ENCODE measurements around the gene PCDH12. TPM values are rescaled to one million over a fixed set of nuclear protein-coding genes. Genes with fewer than 3 reads are reported as not detected.

Gene PCDH12
- total RNA-seq, 1 experiment from 2014 or later, result not detected

DNA sequence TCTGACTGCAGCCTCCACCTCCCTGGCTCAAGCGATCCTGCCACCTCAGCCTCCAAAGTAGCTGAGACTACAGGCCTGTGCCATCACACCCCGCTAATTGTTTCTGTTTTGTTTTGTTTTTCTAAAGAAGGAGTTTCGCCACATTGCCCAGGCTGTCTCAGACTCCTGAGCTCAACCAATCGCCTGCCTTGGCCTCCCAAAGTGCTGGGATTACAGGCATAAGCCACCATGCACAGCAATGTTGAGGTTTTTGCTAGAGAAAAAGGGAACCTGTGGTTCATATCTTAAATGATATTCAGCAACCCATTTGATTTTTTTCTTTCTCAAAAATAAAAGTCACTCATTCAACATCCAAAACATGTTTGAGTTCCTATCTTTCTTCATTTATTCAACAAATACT lies 54.7 kb downstream of the PCDH12 start:
- TF ChIP-seq, protein P1, sequence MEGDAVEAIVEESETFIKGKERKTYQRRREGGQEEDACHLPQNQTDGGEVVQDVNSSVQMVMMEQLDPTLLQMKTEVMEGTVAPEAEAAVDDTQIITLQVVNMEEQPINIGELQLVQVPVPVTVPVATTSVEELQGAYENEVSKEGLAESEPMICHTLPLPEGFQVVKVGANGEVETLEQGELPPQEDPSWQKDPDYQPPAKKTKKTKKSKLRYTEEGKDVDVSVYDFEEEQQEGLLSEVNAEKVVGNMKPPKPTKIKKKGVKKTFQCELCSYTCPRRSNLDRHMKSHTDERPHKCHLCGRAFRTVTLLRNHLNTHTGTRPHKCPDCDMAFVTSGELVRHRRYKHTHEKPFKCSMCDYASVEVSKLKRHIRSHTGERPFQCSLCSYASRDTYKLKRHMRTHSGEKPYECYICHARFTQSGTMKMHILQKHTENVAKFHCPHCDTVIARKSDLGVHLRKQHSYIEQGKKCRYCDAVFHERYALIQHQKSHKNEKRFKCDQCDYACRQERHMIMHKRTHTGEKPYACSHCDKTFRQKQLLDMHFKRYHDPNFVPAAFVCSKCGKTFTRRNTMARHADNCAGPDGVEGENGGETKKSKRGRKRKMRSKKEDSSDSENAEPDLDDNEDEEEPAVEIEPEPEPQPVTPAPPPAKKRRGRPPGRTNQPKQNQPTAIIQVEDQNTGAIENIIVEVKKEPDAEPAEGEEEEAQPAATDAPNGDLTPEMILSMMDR (IDR thresholded peaks at IDR 0.05), result no peak
- TF ChIP-seq, protein P2, sequence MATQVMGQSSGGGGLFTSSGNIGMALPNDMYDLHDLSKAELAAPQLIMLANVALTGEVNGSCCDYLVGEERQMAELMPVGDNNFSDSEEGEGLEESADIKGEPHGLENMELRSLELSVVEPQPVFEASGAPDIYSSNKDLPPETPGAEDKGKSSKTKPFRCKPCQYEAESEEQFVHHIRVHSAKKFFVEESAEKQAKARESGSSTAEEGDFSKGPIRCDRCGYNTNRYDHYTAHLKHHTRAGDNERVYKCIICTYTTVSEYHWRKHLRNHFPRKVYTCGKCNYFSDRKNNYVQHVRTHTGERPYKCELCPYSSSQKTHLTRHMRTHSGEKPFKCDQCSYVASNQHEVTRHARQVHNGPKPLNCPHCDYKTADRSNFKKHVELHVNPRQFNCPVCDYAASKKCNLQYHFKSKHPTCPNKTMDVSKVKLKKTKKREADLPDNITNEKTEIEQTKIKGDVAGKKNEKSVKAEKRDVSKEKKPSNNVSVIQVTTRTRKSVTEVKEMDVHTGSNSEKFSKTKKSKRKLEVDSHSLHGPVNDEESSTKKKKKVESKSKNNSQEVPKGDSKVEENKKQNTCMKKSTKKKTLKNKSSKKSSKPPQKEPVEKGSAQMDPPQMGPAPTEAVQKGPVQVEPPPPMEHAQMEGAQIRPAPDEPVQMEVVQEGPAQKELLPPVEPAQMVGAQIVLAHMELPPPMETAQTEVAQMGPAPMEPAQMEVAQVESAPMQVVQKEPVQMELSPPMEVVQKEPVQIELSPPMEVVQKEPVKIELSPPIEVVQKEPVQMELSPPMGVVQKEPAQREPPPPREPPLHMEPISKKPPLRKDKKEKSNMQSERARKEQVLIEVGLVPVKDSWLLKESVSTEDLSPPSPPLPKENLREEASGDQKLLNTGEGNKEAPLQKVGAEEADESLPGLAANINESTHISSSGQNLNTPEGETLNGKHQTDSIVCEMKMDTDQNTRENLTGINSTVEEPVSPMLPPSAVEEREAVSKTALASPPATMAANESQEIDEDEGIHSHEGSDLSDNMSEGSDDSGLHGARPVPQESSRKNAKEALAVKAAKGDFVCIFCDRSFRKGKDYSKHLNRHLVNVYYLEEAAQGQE (IDR thresholded peaks at IDR 0.05; ENCODE audit: insufficient read depth in 1 of 2, low read depth in 2 of 2, low read length in 1 of 2), result no peak
- no peak for TF ChIP-seq SIN3A (IDR thresholded peaks at IDR 0.05; ENCODE audit: borderline replicate concordance, insufficient read depth, low read depth, low read length)
- no peak for TF ChIP-seq TCF7L2 (IDR thresholded peaks at IDR 0.05; ENCODE audit: low read depth, low read length)
- no peak for TF ChIP-seq POLR2AphosphoS5 (IDR thresholded peaks at IDR 0.05; ENCODE audit: low read depth, low read length)
- in situ Hi-C loops (cut with HindIII; ENCODE audit: low pct_unique_long_range_greater_than_20kb, low sequenced_read_pairs), result no loop called here
- Histone ChIP-seq H3K4me1 (ENCODE audit: control insufficient read depth, insufficient read depth, low read length) (no peaks in the 10 kb centered on the region), H3K4me3 (ENCODE audit: low read depth in 2 of 2, low read length in 2 of 2) (no peak overlapping the region), H3K9me3 (ENCODE audit: control insufficient read depth, insufficient read depth, low read depth, low read length) (no peaks in the 10 kb centered on the region), H3K36me3 (ENCODE audit: control insufficient read depth, insufficient read depth, low read length) (no peaks in the 10 kb centered on the region), H3K27me3 (ENCODE audit: control insufficient read depth, insufficient read depth, low read length) (no peaks in the 10 kb centered on the region), H3K27ac (ENCODE audit: low read length) (no peak overlapping the region)
- POLR2A ChIA-PET, result no interaction called here
- no TSS peak for BruUV-seq (replicated peaks)
- CTCF ChIA-PET, result no interaction called here
- intact Hi-C loops (cut with micrococcal nuclease; ENCODE audit: unreplicated experiment), result no loop called here
- no peak for ATAC-seq
- no peak for DNase-seq (ENCODE audit: low read depth, low spot score)

GRCh38 chr5:141902015-141902814 lies 55.8 kb downstream of the PCDH12 start:
- in situ Hi-C loops (cut with HindIII; ENCODE audit: low pct_unique_long_range_greater_than_20kb, low sequenced_read_pairs) (no loop called here), intact Hi-C loops (cut with micrococcal nuclease; ENCODE audit: unreplicated experiment) (no loop called here)
- CTCF ChIA-PET, result no interaction called here
- H3K4me3 ChIP-seq (ENCODE audit: low read depth in 2 of 2, low read length in 2 of 2), result no peak overlapping the region
- no peaks in the 10 kb centered on the region for H3K36me3 ChIP-seq (ENCODE audit: control insufficient read depth, insufficient read depth, low read length)
- no peak for DNase-seq (ENCODE audit: low read depth, low spot score)
- ATAC-seq, result no peak
- POLR2A ChIA-PET, result no interaction called here
- no peak overlapping the region for H3K27ac ChIP-seq (ENCODE audit: low read length)
- no peaks in the 10 kb centered on the region for H3K4me1 ChIP-seq (ENCODE audit: control insufficient read depth, insufficient read depth, low read length)
- no TSS peak for BruUV-seq (replicated peaks)
- no peaks in the 10 kb centered on the region for H3K27me3 ChIP-seq (ENCODE audit: control insufficient read depth, insufficient read depth, low read length)
- H3K9me3 ChIP-seq (ENCODE audit: control insufficient read depth, insufficient read depth, low read depth, low read length), result no peaks in the 10 kb centered on the region
- TF ChIP-seq SIN3A (IDR thresholded peaks at IDR 0.05; ENCODE audit: borderline replicate concordance, insufficient read depth, low read depth, low read length) (no peak), POLR2AphosphoS5 (IDR thresholded peaks at IDR 0.05; ENCODE audit: low read depth, low read length) (no peak)

- Histone ChIP-seq H3K27ac (ENCODE audit: low read length) (no peak overlapping the region), H3K27me3 (ENCODE audit: control insufficient read depth, insufficient read depth, low read length) (no peaks in the 10 kb centered on the region; the same call in 1 of the 2 replicates), H3K4me1 (ENCODE audit: control insufficient read depth, insufficient read depth, low read length) (no peaks in the 10 kb centered on the region), H3K4me3 (ENCODE audit: low read depth in 2 of 2, low read length in 2 of 2) (no peak overlapping the region), H3K36me3 (ENCODE audit: control insufficient read depth, insufficient read depth, low read length) (no peaks in the 10 kb centered on the region), H3K9me3 (ENCODE audit: control insufficient read depth, insufficient read depth, low read depth, low read length) (no peaks in the 10 kb centered on the region)
- ChIA-PET POLR2A (no interaction called here), CTCF (no interaction called here)
- TF ChIP-seq, protein P2 (IDR thresholded peaks at IDR 0.05; ENCODE audit: insufficient read depth in 1 of 2, low read depth in 2 of 2, low read length in 1 of 2), result no peak
- TF ChIP-seq, protein P1 (IDR thresholded peaks at IDR 0.05), result no peak
- no peak for TF ChIP-seq TCF7L2 (IDR thresholded peaks at IDR 0.05; ENCODE audit: low read depth, low read length)
- no peak for TF ChIP-seq SIN3A (IDR thresholded peaks at IDR 0.05; ENCODE audit: borderline replicate concordance, insufficient read depth, low read depth, low read length)
- in situ Hi-C loops (cut with HindIII; ENCODE audit: low pct_unique_long_range_greater_than_20kb, low sequenced_read_pairs) (no loop called here), intact Hi-C loops (cut with micrococcal nuclease; ENCODE audit: unreplicated experiment) (no loop called here)
- no TSS peak for BruUV-seq (replicated peaks)
- no peak for ATAC-seq
- DNase-seq (ENCODE audit: low read depth, low spot score), result no peak
Measured at GRCh38 chr5:141898448-141899049, 59.5 kb downstream of the PCDH12 start.

All from Panc1 (cell line).